K562 (cell line): ENCODE data around the gene PRKRIP1. TPM values are rescaled to one million over a fixed set of nuclear protein-coding genes. Genes with fewer than 3 reads are reported as not detected.

Experiments used
- CBX1 ChIP-seq: sonication (generic); IDR thresholded peaks from 2 replicates; pipeline ENCODE4 v1.6.1; 2016; ENCODE audit warnings: antibody characterized with exemption, low read depth, mild to moderate bottlenecking
- CCNT2 ChIP-seq: IDR thresholded peaks from 2 replicates; pipeline ENCODE4 v1.6.1; 2011; ENCODE audit warnings: borderline replicate concordance, low read depth, mild to moderate bottlenecking, moderate library complexity, mixed read lengths, low read length; ENCODE audit not compliant: insufficient read length; ENCODE audit errors: extremely low read depth
- ELF1 ChIP-seq: fragments of 200-800 bp; sonication (Bioruptor generic); IDR thresholded peaks from 2 replicates; pipeline ENCODE4 v1.6.1; 2016; ENCODE audit warnings: missing genetic modification characterization, missing compliant biosample characterization
- ETS1 ChIP-seq: conservative IDR thresholded peaks from 2 replicates; pipeline ENCODE4 v1.6.1; 2011; ENCODE audit warnings: low read depth, mild to moderate bottlenecking, low read length; ENCODE audit not compliant: control insufficient read depth
- FOXA3 ChIP-seq, 2 experiments: fragments of 450-650 bp in 1 of 2; sonication (generic) in 1 of 2; formaldehyde crosslinking; IDR thresholded peaks in 1 of 2; conservative IDR thresholded peaks in 1 of 2; 2 replicates each; pipeline versions ENCODE4 v1.4.0 to v1.8.0; 2020 to 2022; ENCODE audit warnings: mild to moderate bottlenecking in 2 of 2, missing genetic modification reagents in 1 of 2
- NFIX ChIP-seq: fragments of 250-450 bp; sonication (Bioruptor Pico); IDR thresholded peaks from 2 replicates; pipeline ENCODE4 v1.4.0; 2020; ENCODE audit warnings: low read depth, mild to moderate bottlenecking, moderate library complexity
- PKNOX1 ChIP-seq: fragments of 450-650 bp; IDR thresholded peaks from 2 replicates; pipeline ENCODE4 v1.6.1; 2016
- POLR2B ChIP-seq: fragments of 450-650 bp; IDR thresholded peaks from 2 replicates; pipeline ENCODE4 v1.6.1; 2018; ENCODE audit warnings: low read depth; ENCODE audit not compliant: partially characterized antibody
- RBFOX2 ChIP-seq: fragments of 200-400 bp; formaldehyde crosslinking; IDR thresholded peaks from 2 replicates; pipeline ENCODE4 v1.6.1; 2017; ENCODE audit warnings: low read depth, mild to moderate bottlenecking, low read length, moderate library complexity
- RBM14 ChIP-seq: fragments of 200-400 bp; formaldehyde crosslinking; IDR thresholded peaks from 2 replicates; pipeline ENCODE4 v1.6.1; 2018; ENCODE audit warnings: low read depth, mild to moderate bottlenecking, low read length, moderate library complexity, borderline replicate concordance; ENCODE audit not compliant: insufficient read depth
- RNF219 ChIP-seq: fragments of 250-450 bp; sonication (Bioruptor Pico); IDR thresholded peaks from 2 replicates; pipeline ENCODE4 v1.5.0; 2022; ENCODE audit warnings: mild to moderate bottlenecking
- SRSF3 ChIP-seq: fragments of 200-400 bp; formaldehyde crosslinking; IDR thresholded peaks from 2 replicates; pipeline ENCODE4 v1.6.1; 2016; ENCODE audit warnings: mild to moderate bottlenecking, low read length, moderate library complexity; ENCODE audit not compliant: insufficient read depth
- SRSF7 ChIP-seq: fragments of 200-400 bp; formaldehyde crosslinking; optimal IDR thresholded peaks from 2 replicates; pipeline ENCODE3; 2017; ENCODE audit warnings: mild to moderate bottlenecking, low read depth, low read length
- SUPT5H ChIP-seq: fragments of 450-650 bp; IDR thresholded peaks from 2 replicates; pipeline ENCODE4 v1.6.1; 2016
- TRIM28 ChIP-seq: fragments of 450-650 bp; IDR thresholded peaks from 2 replicates; pipeline ENCODE4 v1.6.1; 2017
- YY1 ChIP-seq, 3 experiments: IDR thresholded peaks; 2 replicates each; pipeline ENCODE4 v1.6.1; 2011; ENCODE audit warnings: low read length in 2 of 3, mild to moderate bottlenecking in 2 of 3, moderate library complexity in 2 of 3, borderline replicate concordance in 1 of 3, control low read depth in 1 of 3, low read depth in 1 of 3; ENCODE audit not compliant: insufficient read depth in 3 of 3, insufficient replicate concordance in 2 of 3, control insufficient read depth in 1 of 3, insufficient read length in 1 of 3; ENCODE audit errors: extremely low read depth in 1 of 3
- ZNF175 ChIP-seq: fragments of 200-800 bp; sonication (Bioruptor generic); IDR thresholded peaks from 2 replicates; pipeline ENCODE4 v1.6.1; 2016; ENCODE audit warnings: low read depth, mild to moderate bottlenecking, missing genetic modification characterization, missing compliant biosample characterization
- ZNF239 ChIP-seq: fragments of 250-450 bp; sonication (Bioruptor Pico); IDR thresholded peaks from 2 replicates; pipeline ENCODE4 v1.4.0; 2020; ENCODE audit warnings: mild to moderate bottlenecking
- ZNF280B ChIP-seq: fragments of 250-450 bp; sonication (Bioruptor Pico); IDR thresholded peaks from 2 replicates; pipeline ENCODE4 v1.5.1; 2021; ENCODE audit warnings: mild to moderate bottlenecking
- ZNF347 ChIP-seq: fragments of 450-650 bp; formaldehyde crosslinking; IDR thresholded peaks from 2 replicates; pipeline ENCODE4 v1.4.0; 2020; ENCODE audit warnings: low read depth, mild to moderate bottlenecking, moderate library complexity
- polyA plus RNA-seq, 8 experiments: library from polyadenylated mRNA; depleted of rRNA in 4 of 8; stranded (reverse) in 5 of 8; unstranded in 3 of 8; fragments of >200 nt; fragmentation: Nextera tagmentation in 2 of 8; fragmentation: Illumina TruSeq in 1 of 8; extraction: Ambion mirVana in 2 of 8; extraction: Trizol in 1 of 8; gene quantifications; 2 replicates each; pipeline versions ENCODE4 v1.2.1 to v1.2.3, GENCODE V29; 2011 to 2014; ENCODE audit warnings: inconsistent platforms in 1 of 8, missing spikeins in 1 of 8
- total RNA-seq, 7 experiments: library from RNA; depleted of rRNA in 6 of 7; stranded (reverse); fragments of >200 nt in 6 of 7; fragmentation: Illumina TruSeq in 2 of 7; extraction: Trizol in 2 of 7; gene quantifications; 2 replicates each; pipeline versions ENCODE4 v1.2.1 to v1.2.3, GENCODE V29; 2011 to 2021; ENCODE audit warnings: low replicate concordance in 1 of 7

The PRKRIP1 gene
- total and polyA plus RNA-seq, 9 of the 15 experiments (the other 6 are each of a cell fraction or from before 2014, with no cell fraction given), result 14.9 to 52.1 (median 19.8) TPM

- no peak for TF ChIP-seq RNF219 (CRISPR knock-in tag)
- TF ChIP-seq POLR2B, result peak; percentile 56
- peak; percentile 99 for TF ChIP-seq ETS1
- no peak for TF ChIP-seq ZNF280B (CRISPR knock-in tag)
- 0 out of 4 replicates have a peak, but pooled peaks of 1 of the 2 experiments have one; percentile 68 for TF ChIP-seq FOXA3 (CRISPR knock-in tag; conservative IDR thresholded peaks at IDR 0.05 in 1 of 2, IDR thresholded peaks at IDR 0.05 in 1 of 2)
- 0 out of 2 replicates have a peak, but pooled peaks have one; percentile 36 for TF ChIP-seq RBM14
- TF ChIP-seq TRIM28, result no peak
- TF ChIP-seq SUPT5H, result peak; percentile 82
- no peak for TF ChIP-seq NFIX
- peak; percentile 64 to 94 (median 93) for TF ChIP-seq YY1 (IDR thresholded peaks at IDR 0.05; ENCODE audit: borderline replicate concordance in 1 of 3, control insufficient read depth in 1 of 3, extremely low read depth in 1 of 3, insufficient read depth in 3 of 3, insufficient read length in 1 of 3, insufficient replicate concordance in 2 of 3, low read depth in 1 of 3, low read length in 2 of 3)
- peak; percentile 94 for TF ChIP-seq ELF1
- TF ChIP-seq PKNOX1, result no peak
- no peak for TF ChIP-seq SRSF7
- peak; percentile 86 for TF ChIP-seq CCNT2
- no peak for TF ChIP-seq ZNF239
- no peak for TF ChIP-seq SRSF3
- TF ChIP-seq CBX1, result peak; percentile 41; the same call in 1 of the 2 replicates
- TF ChIP-seq RBFOX2, result peak; percentile 95
- no peak for TF ChIP-seq ZNF347 (CRISPR knock-in tag)
- TF ChIP-seq ZNF175 (CRISPR knock-in tag), result no peak
These were observed 68.6 kb downstream of the PRKRIP1 start, which contains the start of the genes ALKBH4 and LRWD1 (continued) for GRCh38 chr7:102464577-102465280.
